SK-N-SH (cell line): ENCODE measurements around the gene PLET1. TPM values are rescaled to one million over a fixed set of nuclear protein-coding genes. Genes with fewer than 3 reads are reported as not detected.

Experiments
- CTCF ChIA-PET: fragments of 300-600, 350-600 bp; formaldehyde crosslinking; extraction: SDS; loops from one replicate; lab custom pipeline; 2021; lab: Yijun Ruan, JAX
- POLR2A ChIA-PET: fragments of 350-600 bp; sonication (Branson Sonifier 250); formaldehyde crosslinking; extraction: SDS; loops from one replicate; lab custom pipeline; 2020; ENCODE audit warnings: antibody characterized with exemption, inconsistent platforms; lab: Yijun Ruan, JAX
- DNase-seq: peaks from one replicate; pipeline ENCODE4 v3.0.0; 2012
- H2AFZ ChIP-seq: fragments of 200-600 bp; sonication (generic); 2 replicates; pipeline ENCODE4 v1.8.1; 2016; ENCODE audit warnings: antibody characterized with exemption, mild to moderate bottlenecking, low read depth
- H3F3A ChIP-seq: fragments of 200-600 bp; sonication (generic); replicated peaks from 2 replicates; pipeline ENCODE3; 2016; ENCODE audit warnings: antibody characterized with exemption, mild to moderate bottlenecking; ENCODE audit not compliant: insufficient read depth
- H3K27ac ChIP-seq, 2 experiments: fragments of 200-500 bp in 1 of 2; fragments of 200-600 bp in 1 of 2; sonication (Bioruptor generic) in 1 of 2; sonication (generic), shearing (Covaris generic) in 1 of 2; 2 replicates each; pipeline versions ENCODE4 v1.5.1 to v1.6.1; 2014 to 2016; ENCODE audit warnings: low read depth in 2 of 2, inconsistent platforms in 1 of 2, low read length in 1 of 2, mild to moderate bottlenecking in 1 of 2, mixed read lengths in 1 of 2
- H3K27me3 ChIP-seq: fragments of 200-600 bp; sonication (generic), shearing (Covaris generic); 2 replicates; pipeline ENCODE4 v1.6.1; 2016; ENCODE audit warnings: mixed run types; ENCODE audit not compliant: insufficient read depth
- H3K36me3 ChIP-seq, 2 experiments: fragments of 200-500 bp in 1 of 2; fragments of 200-600 bp in 1 of 2; sonication (Bioruptor generic) in 1 of 2; sonication (generic) in 1 of 2; replicated peaks in 1 of 2; 2 replicates each; pipeline versions ENCODE3 to v1.5.1; 2014 to 2016; ENCODE audit warnings: low read length in 1 of 2, mild to moderate bottlenecking in 1 of 2; ENCODE audit not compliant: insufficient read depth in 2 of 2, control insufficient read depth in 1 of 2
- H3K4me1 ChIP-seq, 2 experiments: fragments of 200-500 bp in 1 of 2; fragments of 200-600 bp in 1 of 2; sonication (Bioruptor generic) in 1 of 2; sonication (generic), shearing (Covaris generic) in 1 of 2; 2 replicates each; pipeline versions ENCODE4 v1.5.1 to v1.6.1; 2014 to 2016; ENCODE audit warnings: low read depth in 1 of 2, low read length in 1 of 2, mixed run types in 1 of 2; ENCODE audit not compliant: insufficient read depth in 2 of 2, control insufficient read depth in 1 of 2
- H3K4me2 ChIP-seq: fragments of 200-600 bp; sonication (generic), shearing (Covaris generic); 2 replicates; pipeline ENCODE4 v1.6.1; 2017; ENCODE audit warnings: mixed run types
- H3K4me3 ChIP-seq, 2 experiments: fragments of 200-500 bp in 1 of 2; fragments of 200-600 bp in 1 of 2; sonication (Bioruptor generic) in 1 of 2; sonication (generic), shearing (Covaris generic) in 1 of 2; 2 replicates each; pipeline versions ENCODE4 v1.5.1 to v1.8.1; 2014 to 2016; ENCODE audit warnings: low read depth in 2 of 2, inconsistent platforms in 1 of 2, low read length in 1 of 2, mild to moderate bottlenecking in 1 of 2, mixed read lengths in 1 of 2, moderate library complexity in 1 of 2
- H3K79me2 ChIP-seq: fragments of 200-600 bp; sonication (generic); 2 replicates; pipeline ENCODE4 v1.8.1; 2017; ENCODE audit warnings: mild to moderate bottlenecking; ENCODE audit not compliant: insufficient read depth
- H3K9ac ChIP-seq: fragments of 200-600 bp; sonication (generic); 2 replicates; pipeline ENCODE4 v1.6.1; 2017; ENCODE audit warnings: mixed run types
- H3K9me2 ChIP-seq: fragments of 200-600 bp; sonication (generic); 2 replicates; pipeline ENCODE4 v1.6.1; 2017; ENCODE audit warnings: mixed run types
- H3K9me3 ChIP-seq: fragments of 200-600 bp; sonication (generic); 2 replicates; pipeline ENCODE4 v1.6.1; 2017; ENCODE audit warnings: mixed run types, mild to moderate bottlenecking, moderate library complexity
- H4K20me1 ChIP-seq: fragments of 200-600 bp; sonication (generic); 2 replicates; pipeline ENCODE4 v1.6.1; 2017; ENCODE audit warnings: mild to moderate bottlenecking, mixed run types; ENCODE audit not compliant: insufficient read depth
- CHD2 ChIP-seq: fragments of 150-350 bp; IDR thresholded peaks from 2 replicates; pipeline ENCODE4 v1.6.1; 2018; ENCODE audit warnings: low read length; ENCODE audit not compliant: partially characterized antibody
- CTCF ChIP-seq: fragments of 200-600 bp; sonication (generic); IDR thresholded peaks from 2 replicates; pipeline ENCODE4 v1.6.1; 2017; ENCODE audit warnings: antibody characterized with exemption, mild to moderate bottlenecking, moderate library complexity
- EZH2phosphoT487 ChIP-seq: fragments of 200-600 bp; sonication (generic); IDR thresholded peaks from 2 replicates; pipeline ENCODE4 v1.6.1; 2017; ENCODE audit warnings: low read depth, mixed run types, mild to moderate bottlenecking, antibody characterized with exemption, moderate library complexity, borderline replicate concordance
- FOSL2 ChIP-seq: IDR thresholded peaks from 2 replicates; pipeline ENCODE4 v1.4.0; 2012; ENCODE audit warnings: low read depth, mild to moderate bottlenecking, moderate library complexity, borderline replicate concordance
- FOXJ3 ChIP-seq: sonication (generic); formaldehyde crosslinking; IDR thresholded peaks from 2 replicates; pipeline ENCODE4 v1.5.1; 2020; ENCODE audit warnings: mild to moderate bottlenecking, missing genetic modification reagents
- GABPA ChIP-seq: IDR thresholded peaks from 2 replicates; pipeline ENCODE4 v1.4.0; 2012; ENCODE audit warnings: low read depth, mild to moderate bottlenecking
- IRF3 ChIP-seq: fragments of 150-350 bp; IDR thresholded peaks from 2 replicates; pipeline ENCODE4 v1.6.1; 2016; ENCODE audit warnings: mild to moderate bottlenecking, low read depth, low read length
- JUND ChIP-seq: IDR thresholded peaks from 2 replicates; pipeline ENCODE4 v1.4.0; 2012
- MEF2A ChIP-seq: IDR thresholded peaks from 2 replicates; pipeline ENCODE4 v1.4.0; 2012; ENCODE audit warnings: low read depth, borderline replicate concordance
- MXI1 ChIP-seq: IDR thresholded peaks from 2 replicates; pipeline ENCODE4 v1.6.1; 2012; ENCODE audit warnings: mild to moderate bottlenecking, low read depth, low read length, improper control_type of control experiment
- POLR2AphosphoS5 ChIP-seq: IDR thresholded peaks from 2 replicates; pipeline ENCODE4 v1.6.1; 2012; ENCODE audit warnings: low read depth, low read length
- RAD21 ChIP-seq: IDR thresholded peaks from 2 replicates; pipeline ENCODE4 v1.6.1; 2012; ENCODE audit warnings: mild to moderate bottlenecking, low read length
- RFX5 ChIP-seq: IDR thresholded peaks from 2 replicates; pipeline ENCODE4 v1.6.1; 2012; ENCODE audit warnings: mild to moderate bottlenecking, improper control_type of control experiment, low read length
- SIN3A ChIP-seq: IDR thresholded peaks from 2 replicates; pipeline ENCODE4 v1.6.1; 2012; ENCODE audit warnings: low read depth, mild to moderate bottlenecking, low read length, moderate library complexity, borderline replicate concordance
- YY1 ChIP-seq: IDR thresholded peaks from 2 replicates; pipeline ENCODE4 v1.4.0; 2012; ENCODE audit warnings: low read depth, mild to moderate bottlenecking
- ZBTB33 ChIP-seq: IDR thresholded peaks from 2 replicates; pipeline ENCODE4 v1.4.0; 2012; ENCODE audit warnings: low read depth, borderline replicate concordance
- WGBS: methylation state at CpG from one replicate; pipeline ENCODE4 v1.1.6; 2017; ENCODE audit warnings: low lambda C conversion rate; 5-methylcytosine and 5-hydroxymethylcytosine counted together
- polyA plus RNA-seq, 3 experiments: library from polyadenylated mRNA; depleted of rRNA; stranded (reverse); fragments of >200 nt; gene quantifications; 2 replicates each; pipeline ENCODE4 v1.2.3, GENCODE V29; 2012

The PLET1 gene
- polyA plus RNA-seq, 1 of the 3 experiments (the other 2 are of a cell fraction) = not detected

- ChIA-PET POLR2A (interaction anchor here (1.3 kb wide), 1 partner anchor 45 kb away, joined by 3 read pairs; the partner anchor contains the start of gene PTS), CTCF (interaction anchor here (5.0 to 29.6 kb wide), 2 partner anchors 10 to 49 kb away, joined by 37 to 620 read pairs; partner anchors contain the start of gene PTS)
Observed at GRCh38 chr11:112270551-112271180, 10.0 kb upstream of the PLET1 start.

More at GRCh38 chr11:112270551-112271180, 10.0 kb upstream of the PLET1 start:
- 79% methylated on average over 12 of the region's 12 CpGs for WGBS
- H3K27ac ChIP-seq = no peak overlapping the region
- H4K20me1 ChIP-seq = no peaks in the 10 kb centered on the region
- TF ChIP-seq FOXJ3 (CRISPR knock-in tag) (no peak), JUND (no peak), CHD2 (no peak), YY1 (no peak), CTCF (no peak), RFX5 (no peak), FOSL2 (no peak), RAD21 (no peak), SIN3A (no peak), MEF2A (no peak), GABPA (no peak), ZBTB33 (no peak), POLR2AphosphoS5 (no peak), MXI1 (no peak), EZH2phosphoT487 (no peak), IRF3 (no peak)
- H3K79me2 ChIP-seq = no peaks in the 10 kb centered on the region
- H3K9me2 ChIP-seq = no peaks in the 10 kb centered on the region
- H3F3A ChIP-seq = no peaks in the 10 kb centered on the region
- no peak for DNase-seq
- no peaks in the 10 kb centered on the region for H3K36me3 ChIP-seq
- H3K4me3 ChIP-seq = no peak overlapping the region
- peaks cover 0 to 10% of the 10 kb centered on the region in 2 experiments; a peak in 2 of 4 replicates for H3K4me1 ChIP-seq
- no peak overlapping the region for H2AFZ ChIP-seq
- no peak overlapping the region for H3K4me2 ChIP-seq
- H3K9ac ChIP-seq = no peak overlapping the region
- H3K9me3 ChIP-seq = no peaks in the 10 kb centered on the region
- no peaks in the 10 kb centered on the region for H3K27me3 ChIP-seq
